Measurements from ENCODE around the gene CDH4.

Gene CDH4

DNA sequence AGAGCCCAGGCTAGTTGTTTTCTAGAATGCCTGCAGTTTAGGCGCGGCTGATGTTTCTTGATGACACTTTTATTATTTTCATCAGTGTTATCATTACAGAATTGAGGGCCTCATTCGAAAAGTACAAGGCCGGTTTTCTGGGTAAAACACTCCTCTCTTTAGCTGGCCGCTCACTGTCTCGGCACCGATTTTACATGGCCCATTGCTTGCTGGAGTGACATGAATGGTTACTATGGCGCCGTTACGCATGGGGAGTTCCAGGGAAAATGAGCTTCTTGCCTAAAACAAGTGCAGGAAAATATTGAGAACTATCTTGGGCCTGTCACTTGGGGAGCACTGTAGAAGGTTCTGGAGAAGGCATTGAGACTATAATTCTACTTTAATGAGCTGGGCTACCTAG, 317.8 kb downstream of the CDH4 start:
- no peak for DNase-seq

DNA sequence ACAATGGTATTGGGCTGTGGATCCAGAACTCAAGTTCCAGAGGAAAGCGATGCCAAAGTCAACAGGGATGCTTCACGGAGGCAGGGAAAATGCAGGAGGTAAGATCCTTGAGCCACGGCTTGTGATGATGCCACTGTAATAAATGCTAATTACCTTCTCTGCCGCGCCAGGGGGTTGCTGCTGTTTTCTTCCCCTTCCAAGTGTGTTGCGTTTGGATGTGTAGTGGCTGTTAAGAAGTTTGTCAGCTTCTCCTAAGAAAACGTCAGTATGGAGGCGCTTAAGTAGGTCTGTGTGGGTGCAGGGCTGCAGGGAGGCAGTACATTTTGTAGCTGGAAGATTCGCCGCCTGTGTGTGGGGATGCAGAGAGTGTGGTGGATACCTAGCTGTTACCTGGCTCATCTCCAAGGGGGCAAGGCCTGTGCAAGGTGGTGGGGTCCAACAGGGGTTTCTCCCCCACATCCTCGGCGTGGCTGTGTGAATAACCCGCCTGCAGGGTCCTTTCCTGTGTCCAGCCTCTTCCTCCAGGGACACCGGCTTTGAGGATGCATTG, 318.7 kb downstream of the CDH4 start:
- DNase-seq: no peak

DNA sequence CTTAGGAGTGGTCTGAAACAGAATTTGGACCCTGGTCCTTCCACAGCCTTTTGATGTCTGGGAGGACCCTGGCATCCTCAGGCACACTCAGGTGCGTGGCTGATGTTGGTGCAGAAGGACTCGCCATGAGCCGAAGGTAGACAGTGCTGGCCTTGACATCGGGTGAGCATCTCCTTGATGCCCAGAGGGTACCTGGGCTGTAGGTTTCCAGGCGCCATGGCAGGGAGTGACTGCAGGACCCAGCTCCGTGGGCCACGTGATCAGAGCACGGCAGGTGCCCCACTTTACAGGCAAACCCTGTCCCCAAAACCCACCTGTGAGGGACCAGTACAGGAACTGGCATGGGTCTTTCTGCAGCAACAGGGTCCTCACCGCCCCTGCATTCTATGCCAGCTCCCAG, 319.2 kb downstream of the CDH4 start:
- no peak for DNase-seq

- no peak for DNase-seq
Measured at GRCh38 chr20:61571916-61572711, 320.1 kb downstream of the CDH4 start.

GRCh38 chr20:61572789-61573188, 320.7 kb downstream of the CDH4 start:
- DNase-seq: no peak

DNA sequence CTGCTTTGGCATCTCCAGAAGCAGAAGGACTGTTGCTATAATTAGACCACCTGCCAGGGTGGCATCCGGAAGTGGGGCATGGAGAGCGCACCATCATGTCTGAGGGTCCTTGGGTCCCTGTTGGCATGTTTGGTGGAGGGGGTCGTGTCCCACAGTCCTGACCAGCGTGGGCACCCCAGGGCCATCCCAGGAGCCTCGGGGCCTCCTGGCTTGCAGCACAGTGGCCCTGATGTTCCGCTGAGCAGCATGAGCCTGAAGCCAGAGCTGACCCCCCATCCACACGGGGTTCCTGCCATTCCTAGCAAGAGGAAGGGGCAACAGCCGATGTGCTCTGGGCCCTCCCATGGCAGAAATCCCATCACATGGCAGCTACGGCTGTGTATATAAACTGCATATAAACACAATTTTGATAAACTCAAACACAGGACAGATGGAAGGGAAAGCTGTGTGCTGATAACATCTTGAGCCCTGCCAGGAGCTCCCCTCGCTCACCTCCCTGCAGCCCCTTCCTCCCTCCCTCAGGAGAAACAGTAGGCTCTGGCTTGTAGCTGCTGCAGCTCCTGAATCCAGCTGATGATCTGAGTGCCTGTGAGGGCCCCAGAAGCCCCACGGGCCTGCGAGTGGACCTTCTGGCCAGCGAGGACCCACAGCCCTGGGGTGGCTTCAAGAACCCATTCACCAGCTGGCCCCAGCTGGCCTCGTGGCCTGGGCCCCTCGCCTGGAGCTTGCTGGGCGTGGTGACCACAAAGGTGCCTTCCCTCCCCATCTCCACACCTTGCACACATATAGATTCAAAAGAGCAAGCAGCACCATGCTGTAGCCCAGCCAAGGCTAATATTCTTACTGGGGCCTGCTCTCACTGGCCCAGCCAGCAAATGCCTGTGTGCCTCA, 321.6 kb downstream of the CDH4 start:
- DNase-seq: no peak

- DNase-seq: peak; percentile 46
Measured at GRCh38 chr20:61575151-61575937, 323.3 kb downstream of the CDH4 start.

GRCh38 chr20:61576372-61576771, 324.3 kb downstream of the CDH4 start:
- no peak for DNase-seq

GRCh38 chr20:61577065-61577464, 325.0 kb downstream of the CDH4 start:
- DNase-seq: no peak

- DNase-seq: no peak
Measured at GRCh38 chr20:61579908-61580307, 327.8 kb downstream of the CDH4 start.

GRCh38 chr20:61580958-61581824, 329.1 kb downstream of the CDH4 start:
- DNase-seq: no peak

- DNase-seq: no peak
Measured at GRCh38 chr20:61581825-61582188, 329.7 kb downstream of the CDH4 start.

DNA sequence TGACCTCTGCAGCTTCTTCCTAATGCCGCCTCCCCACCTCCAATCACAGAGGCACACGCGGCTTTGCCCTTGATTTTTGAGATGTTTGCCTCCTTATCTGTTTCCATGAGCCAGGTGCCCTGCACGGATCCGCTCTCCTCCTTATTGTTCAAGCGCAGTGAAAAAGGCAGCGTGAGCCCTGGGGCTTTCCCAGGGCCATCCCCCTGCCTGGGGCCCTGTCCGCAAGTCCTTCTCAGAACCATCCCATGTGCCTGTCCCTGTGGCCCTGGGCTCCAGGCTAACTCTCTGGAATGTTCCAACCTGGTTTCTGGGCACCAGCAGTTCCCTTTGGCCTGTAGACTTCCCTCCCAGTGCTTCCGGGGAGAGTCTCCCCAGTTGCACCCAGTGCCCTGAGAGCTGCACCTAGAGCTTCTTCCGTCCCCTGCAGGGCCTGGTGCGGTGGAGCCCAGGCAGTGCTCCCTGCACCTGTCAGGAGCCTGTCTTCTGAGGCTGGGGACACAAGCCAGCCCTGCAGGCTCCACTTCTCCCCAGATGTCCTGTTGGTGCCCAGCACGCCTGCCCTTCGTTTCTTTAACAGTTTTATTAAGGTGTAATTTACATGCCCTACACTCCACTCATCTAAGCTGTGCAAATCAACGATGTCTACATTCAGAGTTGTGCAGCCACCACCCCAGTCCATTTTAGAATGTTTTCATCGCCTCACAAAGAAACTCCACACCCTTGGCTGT, 330.3 kb downstream of the CDH4 start:
- no peak for DNase-seq

- DNase-seq: no peak
Measured at GRCh38 chr20:61583356-61583755, 331.3 kb downstream of the CDH4 start.

GRCh38 chr20:61584851-61585250, 332.8 kb downstream of the CDH4 start:
- no peak for DNase-seq

DNA sequence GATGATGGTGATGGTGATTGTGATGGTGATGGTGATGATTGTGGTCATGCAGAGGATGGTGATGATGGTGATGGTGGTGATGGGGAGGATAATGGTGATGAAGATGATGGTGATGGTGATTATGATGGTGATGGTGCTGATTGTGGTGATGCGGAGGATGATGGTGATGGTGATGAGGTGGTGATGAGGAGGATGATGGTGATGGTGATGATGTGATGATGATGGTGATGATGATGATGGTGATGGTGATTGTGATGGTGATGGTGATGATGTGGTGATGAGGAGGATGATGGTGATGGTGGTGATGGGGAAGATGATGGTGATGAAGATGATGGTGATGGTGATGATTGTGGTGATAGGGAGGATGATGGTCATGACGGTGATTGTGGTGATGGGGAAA, 333.7 kb downstream of the CDH4 start:
- DNase-seq: no peak

GRCh38 chr20:61587036-61587435, 335.0 kb downstream of the CDH4 start:
- no peak for DNase-seq

GRCh38 chr20:61587681-61588289, 335.7 kb downstream of the CDH4 start:
- DNase-seq: no peak

DNA sequence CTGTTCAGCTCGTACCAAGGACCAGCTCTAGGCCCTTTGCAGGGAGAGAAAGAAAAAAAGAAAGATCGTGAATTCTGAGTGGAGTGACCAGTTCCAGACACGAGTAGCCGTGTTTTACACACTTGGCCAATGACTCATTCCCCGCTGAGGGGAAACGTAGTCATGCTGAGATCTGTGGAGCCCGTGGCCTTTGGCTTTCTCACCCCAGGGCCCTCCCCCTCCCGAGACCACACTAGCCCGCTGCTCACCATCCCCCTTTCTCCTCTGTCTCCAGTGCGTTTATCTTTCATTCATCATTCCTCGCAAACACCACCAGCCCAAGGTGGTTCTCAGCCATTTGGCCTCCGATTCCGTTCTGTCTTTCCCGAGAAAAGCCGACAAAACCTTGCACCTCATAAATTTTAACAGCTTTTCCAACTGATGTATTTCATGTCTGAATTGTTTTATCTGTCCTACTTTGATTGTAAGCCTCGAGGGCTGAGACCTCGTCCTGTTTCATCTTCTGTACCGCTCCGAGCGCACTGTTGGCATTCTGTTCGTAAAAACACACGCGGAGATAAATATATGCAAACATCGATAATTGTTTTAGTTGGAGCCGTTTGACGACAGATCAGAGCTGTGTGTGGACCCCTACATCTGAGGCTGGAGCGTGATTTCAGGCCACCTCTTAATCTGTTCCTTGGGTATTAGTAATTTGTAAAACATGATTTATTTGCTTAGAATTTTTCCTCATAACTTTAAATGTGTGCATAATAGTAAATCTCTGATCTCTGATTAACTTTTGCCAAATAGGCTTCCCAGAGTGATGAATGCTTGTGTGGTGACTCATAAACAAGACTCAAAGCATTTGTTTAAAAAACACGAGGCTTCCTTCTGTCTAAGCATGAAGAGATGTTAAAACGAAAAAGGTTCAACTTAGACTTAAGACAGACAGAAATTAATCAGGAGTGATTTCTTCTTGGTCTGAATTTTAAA, 336.6 kb downstream of the CDH4 start:
- no peak for DNase-seq

DNA sequence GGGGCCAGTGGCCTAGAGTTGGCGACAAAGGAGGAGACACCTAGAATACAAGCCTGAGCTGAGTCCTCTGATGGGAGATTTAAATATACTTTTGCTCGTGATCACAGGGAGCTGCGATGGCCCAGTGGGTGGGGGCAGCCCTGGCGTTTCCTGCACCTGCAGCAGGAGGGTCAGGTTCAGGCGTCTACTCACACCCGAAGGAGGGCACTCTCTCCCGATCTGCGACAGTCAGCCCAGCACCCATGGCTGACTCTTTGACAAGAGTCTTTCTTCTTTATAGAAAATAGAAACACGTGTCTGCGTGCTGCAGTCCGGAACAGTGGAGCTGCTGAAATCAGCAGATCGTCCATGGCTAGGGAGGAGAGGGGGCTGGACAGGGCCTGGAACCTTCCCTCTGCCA, 338.2 kb downstream of the CDH4 start:
- no peak for DNase-seq

Measured in NCI-H748 treated with DMSO at 0.1 percent for 48 hours (cell line).